Stimulated activated naive CD4-positive, alpha-beta T cell treated with Interleukin-2 at 50 U/mL for 16 hours (primary cell): ENCODE results near the gene PLCH1.

Source experiments
- DNase-seq: peaks from one replicate; lab custom pipeline; 2025; lab: John Stamatoyannopoulos, UW

The PLCH1 gene

DNA sequence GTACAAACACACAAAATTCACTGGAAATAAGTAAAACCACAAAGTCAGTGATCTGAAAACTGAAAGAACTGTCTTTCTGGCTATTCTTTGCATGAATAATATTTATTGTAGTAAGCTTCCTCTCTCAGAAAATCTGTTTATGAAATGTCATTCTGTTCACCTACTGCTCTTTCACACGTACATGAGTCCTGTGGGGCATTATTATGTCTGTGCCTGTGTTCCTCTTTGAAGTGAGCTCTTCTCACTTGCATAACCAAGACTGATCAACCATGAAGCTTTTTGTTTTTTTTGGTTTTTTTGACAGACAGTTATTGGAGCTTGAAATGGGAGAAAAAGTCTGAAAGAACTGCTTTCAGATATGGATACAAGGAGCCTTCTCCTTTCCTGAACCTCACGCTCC, 195.8 kb downstream of the PLCH1 start:
- no peak for DNase-seq

DNA sequence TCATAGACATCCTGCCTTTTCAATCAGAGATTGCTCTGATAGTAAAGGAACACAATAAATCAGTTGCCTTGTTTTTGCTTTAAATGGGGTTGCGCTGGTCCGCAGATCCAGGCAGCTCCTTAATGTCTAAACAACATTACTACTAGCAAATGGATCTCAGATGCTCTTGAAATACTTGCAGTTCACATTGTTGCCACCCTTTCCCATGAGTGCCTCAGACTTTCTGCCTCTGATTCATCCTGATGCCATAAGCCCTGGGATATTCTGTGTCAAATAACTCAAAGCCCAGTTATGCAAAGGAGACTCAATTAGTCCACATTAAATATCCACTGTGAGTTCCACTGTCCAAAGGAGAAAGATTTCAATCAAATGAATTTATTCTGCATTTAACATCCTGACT, 196.7 kb downstream of the PLCH1 start:
- no peak for DNase-seq

DNA sequence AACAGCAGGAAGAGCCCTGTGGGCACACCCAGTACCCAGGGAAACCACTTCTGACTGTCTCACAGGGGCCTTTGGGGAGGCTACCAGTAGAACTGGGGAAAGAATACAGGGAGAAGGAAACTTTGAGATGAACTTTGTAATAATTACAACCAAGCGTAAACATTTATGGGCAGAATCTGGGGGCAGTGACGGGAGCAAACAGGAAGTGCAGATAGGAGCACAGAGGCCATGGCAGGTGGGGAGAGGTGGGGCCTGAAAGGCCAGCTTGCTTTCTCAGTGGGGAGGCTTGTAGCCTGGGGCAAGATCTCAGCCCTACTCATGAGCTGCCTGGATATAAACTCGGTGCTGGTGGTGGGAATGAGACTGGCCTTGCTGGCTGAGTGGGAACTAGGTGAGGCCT, 209.8 kb downstream of the PLCH1 start:
- DNase-seq: no peak

DNA sequence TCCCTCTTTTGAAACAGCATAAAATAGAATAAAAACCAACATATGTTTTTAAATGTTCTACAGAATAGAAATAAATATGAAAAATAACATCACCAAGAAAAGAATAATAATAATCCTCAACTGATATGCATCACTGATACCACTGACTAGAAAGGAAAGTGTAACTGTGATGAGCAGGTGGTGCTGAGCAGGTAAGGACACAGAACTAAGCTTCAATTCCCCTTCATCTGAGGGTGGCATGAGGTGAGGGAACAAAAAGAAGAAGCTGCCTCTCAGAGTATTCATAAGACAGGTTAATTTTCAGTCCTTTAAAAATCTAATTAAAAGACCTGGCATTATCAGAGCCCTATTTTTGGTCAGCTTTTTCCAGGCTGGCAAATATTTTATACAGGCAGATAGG, 216.3 kb downstream of the PLCH1 start:
- no peak for DNase-seq

DNA sequence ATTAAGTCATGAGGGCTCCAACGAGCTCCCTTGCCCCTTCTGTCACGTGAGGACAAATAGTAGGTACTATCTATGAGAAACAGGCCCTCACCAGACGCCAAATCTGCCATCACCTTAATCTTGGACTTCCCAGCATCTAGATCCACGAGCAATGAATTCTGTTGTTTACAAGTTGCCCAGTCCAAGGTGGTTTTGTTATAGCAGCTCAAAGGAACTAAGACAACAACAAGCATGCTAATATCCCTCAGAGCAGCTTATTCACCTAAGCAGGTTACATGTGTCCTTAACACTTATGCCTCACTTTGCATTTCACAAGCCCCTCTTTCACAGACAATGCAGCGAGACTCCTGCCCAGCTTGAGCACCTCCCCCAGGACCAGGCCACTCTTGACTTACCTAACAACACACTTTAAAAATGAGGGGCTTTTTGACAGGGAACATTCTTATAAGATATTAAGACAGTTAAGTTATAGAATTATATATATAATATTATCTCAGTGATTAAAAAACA, 219.5 kb downstream of the PLCH1 start:
- no peak for DNase-seq

DNA sequence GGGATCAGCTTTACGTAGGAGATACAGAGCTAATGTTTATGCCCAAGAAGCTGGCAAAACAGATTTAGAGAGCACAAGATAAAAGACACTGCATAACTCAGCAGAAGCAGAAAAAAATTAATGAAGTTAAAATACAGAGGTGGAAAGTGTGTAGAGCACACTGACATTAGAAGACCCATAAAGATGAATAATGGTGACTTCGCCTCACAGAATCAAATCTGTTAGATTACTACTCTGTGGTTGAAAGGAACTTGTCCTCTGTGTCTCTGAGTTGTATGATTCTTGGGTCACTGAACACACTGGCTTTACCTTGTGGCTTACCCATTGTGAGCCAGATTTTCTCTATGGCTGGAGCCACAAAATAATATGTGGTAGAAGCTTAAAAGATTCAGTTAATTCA, 224.4 kb downstream of the PLCH1 start:
- DNase-seq: no peak

DNA sequence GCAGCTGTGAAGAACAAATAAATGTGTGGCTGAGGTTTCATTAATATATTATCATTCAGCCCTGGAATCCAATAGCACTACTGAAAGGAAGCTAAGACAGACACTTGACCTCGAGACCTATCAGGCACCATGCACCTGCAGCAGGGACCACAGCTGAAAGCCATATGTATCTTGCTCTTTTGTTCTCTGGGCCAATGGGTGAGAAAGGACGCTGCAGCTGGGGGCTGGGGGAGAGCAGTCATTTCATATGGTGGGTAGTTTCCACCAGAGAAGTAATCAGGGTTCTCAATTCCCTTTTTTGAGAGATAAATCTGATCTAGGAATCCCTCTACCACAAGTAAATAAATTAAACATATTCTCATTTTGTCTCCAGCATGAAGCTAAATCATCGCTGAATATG, 225.8 kb downstream of the PLCH1 start:
- no peak for DNase-seq

DNA sequence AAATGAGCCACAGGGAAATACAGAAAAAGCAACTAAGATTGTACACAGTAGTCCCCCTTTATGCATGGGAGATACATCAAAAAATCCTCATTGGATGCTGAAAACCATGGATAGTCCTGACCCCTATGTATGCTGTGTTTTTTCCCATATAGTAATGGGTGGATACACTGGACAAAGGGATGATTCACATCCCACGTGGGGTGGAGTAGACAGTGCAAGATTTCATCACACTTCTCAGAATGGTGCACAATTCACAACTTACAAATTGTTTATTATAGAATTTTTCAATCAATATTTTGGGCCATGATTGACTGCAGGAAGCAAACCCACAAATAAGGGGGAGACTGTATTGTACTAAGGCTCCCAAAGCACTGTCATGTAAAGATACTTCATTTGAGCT, 227.0 kb downstream of the PLCH1 start:
- DNase-seq: no peak

DNA sequence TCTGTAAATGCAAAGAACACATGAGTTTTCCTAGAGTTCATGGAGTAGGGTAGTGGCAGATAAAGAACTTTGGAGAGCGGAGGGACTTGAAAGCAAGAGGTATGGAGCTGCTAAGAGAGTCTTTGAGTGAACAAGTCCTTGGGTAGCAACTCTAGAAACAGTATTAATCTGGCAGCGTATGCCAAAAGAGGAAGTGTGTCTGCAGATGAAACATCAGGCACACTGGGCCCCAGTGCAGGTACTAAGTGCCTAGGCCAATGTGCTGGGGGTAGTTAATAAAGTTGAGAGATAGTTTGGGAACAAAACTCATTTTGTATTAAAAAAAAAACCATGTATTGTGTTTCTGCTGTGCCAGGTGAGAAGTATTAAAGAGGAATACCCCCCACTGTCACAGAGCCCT, 228.4 kb downstream of the PLCH1 start:
- no peak for DNase-seq

DNA sequence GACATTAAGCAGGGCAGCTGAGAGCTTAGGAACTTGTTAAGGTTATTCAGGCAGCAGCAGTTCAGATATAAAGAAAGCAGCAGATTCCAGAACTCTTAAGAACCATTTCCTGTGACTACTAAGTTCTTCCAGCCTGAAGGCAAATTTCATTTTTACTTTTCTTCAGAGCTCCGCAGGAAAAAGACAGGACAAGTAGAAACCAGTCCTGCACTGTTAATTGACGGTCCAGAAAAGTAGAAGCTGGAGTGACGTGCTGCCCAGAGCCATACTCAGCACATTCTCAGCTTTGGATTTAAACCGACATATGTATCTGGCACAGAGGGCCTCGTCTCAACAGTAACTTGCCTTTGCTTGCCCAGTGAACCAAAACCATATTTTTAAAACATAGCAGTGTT, 232.0 kb downstream of the PLCH1 start:
- DNase-seq: no peak

DNA sequence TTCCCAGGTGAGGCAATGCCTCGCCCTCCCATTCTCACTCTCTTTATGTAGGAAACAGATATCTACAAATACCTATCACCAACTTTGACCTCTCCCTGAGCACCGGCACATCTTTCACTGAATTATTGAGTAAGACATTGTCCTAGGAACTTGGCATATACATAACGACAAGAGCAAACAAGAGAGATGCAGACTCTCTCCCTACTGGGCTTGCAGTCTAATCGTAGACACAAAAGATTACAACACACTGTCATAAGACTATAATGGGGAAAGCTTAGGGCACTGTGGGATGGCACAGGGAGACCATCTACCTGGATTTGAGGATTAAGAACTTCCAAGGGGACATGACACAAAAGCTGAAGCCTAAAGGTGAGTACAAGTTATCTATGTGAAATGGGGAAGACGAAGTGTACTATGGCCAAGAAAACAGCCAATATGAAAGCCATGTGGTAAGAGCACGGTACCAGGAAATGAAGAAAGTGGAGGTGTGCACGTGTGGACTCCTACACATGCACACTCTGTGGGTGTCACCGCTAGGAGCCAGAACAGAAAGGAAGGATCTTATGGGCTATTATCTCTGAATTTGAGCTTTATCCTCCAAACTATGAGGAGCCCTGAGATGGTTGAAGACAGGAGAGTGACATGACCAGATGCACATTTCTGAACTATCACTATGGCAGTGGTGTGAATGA, 232.6 kb downstream of the PLCH1 start:
- no peak for DNase-seq

DNA sequence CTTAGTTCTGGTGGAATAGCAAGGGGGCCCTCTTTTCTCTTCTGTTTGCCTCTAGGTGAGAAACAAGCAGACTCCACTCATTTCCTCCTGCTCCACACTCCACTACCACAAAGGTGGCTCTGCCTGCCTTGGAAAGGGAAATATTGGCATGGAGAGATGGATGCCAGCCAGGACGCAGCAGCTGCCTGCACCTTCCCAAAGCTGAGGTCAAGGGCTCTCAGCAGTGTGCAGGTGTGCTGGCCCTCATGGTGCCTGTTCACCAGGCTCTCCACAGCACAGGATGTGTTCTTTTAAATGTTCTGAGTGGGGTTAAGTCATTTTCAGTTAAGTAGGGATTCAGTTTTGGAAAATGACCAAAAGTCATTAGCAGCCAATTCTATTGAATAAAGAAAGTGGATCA, 240.2 kb downstream of the PLCH1 start:
- no peak for DNase-seq

DNA sequence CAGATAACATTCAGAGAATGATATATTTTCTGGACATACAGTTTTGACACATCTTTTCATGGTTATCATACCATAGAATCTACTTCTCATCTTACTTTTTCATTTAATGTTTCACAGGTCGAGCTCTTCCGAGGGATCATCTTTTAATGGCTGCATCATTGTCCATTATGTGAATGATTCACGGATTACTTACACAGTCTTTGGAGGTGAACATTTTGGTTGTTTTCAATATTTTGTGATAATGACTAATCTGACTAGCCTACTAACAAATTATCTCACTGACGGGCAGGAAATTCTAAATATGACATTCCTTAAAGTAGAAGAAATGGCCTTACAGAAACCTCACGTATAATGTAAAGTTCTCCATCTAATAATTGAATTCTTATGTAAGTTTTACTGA, 242.2 kb downstream of the PLCH1 start:
- DNase-seq: no peak

DNA sequence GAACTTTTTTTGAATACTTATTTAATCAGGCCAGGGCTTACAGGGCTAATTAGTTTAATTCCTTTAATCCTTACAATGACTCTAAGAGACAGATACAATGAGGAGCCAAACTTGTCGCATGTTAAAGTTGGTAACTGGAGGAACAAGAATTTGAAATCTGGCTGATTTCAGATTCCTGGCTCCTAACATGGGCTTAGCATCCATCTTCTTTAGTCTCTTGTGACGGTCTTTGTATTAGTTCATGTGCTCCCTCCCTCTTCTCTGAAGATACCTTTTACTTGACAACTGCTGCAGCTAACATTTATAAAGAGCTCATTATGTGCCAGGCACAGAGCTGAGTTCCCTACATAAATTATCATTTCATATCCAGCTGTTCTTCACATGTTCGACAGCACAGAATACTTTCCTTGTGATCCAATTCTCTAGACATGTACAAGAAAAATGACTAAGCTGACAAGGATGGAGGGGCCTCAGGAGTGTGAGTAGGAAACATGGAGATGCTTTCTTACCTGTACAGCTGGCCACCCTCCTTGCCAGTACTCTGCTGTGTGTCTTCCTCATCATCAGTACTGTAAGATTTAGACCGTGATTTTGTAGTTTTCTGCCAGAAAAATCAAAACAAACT, 244.6 kb downstream of the PLCH1 start:
- DNase-seq: no peak

DNA sequence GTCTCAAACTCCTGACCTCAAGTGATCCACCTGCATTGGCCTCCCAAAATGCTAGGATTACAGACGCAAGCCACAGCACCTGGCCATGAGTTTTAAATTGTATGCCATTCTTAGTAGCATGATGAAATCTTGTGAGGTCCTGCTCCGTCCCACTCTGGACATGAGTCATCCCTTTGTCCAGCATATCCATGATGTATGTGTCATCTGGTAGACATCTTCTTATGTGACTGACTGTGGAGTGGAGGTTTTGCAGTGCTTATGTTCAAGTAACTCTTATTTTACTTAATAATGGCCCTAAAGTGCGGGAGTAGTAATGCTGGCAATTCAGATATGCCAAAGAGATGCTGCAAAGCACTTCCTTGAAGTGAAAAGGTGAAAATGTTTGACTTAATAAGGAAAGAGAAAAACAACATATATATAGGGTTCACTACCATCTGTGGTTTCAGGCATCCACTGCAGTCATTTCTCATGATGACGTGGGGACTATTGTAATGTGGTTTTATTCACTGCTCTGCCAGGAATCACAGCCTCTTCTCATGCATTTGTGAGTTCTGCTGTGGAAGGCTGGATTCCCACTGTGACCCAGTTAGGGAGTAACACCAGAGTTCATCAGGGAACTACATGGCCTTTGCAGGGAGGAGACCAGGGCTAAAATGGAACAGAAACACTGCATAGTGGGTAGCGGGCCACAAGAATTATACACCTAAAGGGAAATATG, 246.8 kb downstream of the PLCH1 start:
- DNase-seq: no peak

DNA sequence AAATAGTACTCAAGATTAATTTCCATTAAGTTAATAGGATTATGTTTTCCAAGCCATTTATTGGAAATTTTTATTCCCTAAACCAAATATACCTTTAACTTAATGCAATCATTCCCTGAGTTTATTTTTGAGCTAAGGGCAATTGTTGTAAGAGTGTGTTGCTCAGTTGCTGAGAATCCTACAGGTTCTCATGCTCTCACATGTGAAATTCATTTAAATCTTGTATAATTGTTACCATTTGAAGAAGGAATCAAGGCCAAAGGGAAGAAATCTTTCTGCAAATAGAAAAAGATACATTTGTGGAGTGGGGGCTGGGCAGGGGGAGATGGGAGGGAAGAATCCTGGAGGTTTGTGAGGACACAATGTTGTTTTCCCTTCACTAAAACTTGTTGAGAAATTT, 248.7 kb downstream of the PLCH1 start:
- DNase-seq: no peak

DNA sequence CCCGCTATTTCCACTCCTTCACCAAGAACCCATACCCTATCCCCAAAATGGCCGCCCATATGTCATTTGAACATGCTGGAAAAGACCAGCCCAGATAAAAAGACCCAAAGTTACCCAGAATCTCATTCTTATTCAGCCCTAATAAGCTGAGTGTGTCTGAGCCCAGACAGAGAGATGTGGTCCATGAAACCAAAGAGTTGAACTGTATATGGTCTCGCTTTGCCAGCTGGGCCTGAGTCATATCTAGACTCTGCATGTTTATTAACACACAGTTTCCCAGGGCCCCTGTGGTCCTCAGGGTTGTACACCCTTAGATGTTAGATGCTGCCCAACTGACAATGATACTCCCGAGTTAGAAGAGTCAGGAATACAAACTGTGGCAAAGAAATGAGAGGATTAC, 249.5 kb downstream of the PLCH1 start:
- no peak for DNase-seq

DNA sequence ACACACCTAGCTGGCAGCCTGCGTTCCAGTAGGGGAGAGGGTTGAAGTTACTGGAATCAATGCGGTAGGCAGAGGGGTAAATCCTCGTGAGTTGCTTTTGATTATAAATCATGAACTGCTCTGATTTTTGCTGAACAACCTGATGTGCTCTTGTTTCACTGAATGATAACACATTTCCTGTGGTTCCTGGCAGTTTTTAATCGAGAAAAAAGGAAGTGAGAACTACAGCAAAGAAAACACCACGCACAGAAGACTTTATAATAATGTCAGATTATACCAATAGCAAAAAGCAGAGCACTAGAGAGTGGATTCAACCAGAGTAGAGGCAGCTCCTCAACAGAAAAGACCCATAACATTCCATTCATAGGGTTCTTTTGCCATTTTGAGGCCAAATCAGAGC, 250.5 kb downstream of the PLCH1 start:
- DNase-seq: no peak

DNA sequence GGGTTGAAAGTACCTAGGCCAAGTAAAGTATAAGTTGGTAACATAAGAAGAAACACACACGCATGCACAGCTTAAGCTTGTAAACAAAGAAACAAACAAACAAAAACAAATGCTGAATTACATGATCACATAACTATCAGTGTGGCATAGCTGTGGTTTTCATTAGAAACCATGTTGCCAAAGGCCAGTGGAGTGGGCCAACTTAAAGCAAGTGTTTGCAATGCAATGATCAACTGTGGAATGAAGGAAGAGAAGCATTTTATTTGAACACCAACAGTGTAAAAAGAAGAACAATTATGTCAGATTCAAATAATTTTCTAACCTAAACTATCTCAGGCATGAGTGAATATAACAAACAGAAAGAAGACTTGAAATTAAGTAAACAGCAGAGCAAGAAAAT, 252.0 kb downstream of the PLCH1 start:
- DNase-seq: no peak

DNA sequence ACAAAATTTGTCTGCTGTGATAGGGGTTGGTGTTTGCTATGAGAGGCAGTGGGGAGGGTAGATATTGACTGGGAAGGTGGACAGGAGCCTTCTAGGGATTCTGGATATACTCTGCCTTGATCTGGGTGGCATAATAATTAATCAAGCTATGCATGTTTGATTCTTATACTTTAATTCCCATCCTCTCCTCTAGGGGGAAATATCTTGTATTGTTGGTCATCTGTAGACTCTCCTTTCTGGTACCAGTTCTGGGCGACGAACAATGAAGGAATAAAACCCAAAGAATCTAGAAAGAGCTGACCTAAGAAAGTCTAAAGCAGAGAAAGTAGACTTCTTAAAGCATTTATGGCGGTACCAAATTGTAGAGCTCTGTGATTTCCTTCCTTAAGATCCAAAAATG, 253.2 kb downstream of the PLCH1 start:
- DNase-seq: no peak

DNA sequence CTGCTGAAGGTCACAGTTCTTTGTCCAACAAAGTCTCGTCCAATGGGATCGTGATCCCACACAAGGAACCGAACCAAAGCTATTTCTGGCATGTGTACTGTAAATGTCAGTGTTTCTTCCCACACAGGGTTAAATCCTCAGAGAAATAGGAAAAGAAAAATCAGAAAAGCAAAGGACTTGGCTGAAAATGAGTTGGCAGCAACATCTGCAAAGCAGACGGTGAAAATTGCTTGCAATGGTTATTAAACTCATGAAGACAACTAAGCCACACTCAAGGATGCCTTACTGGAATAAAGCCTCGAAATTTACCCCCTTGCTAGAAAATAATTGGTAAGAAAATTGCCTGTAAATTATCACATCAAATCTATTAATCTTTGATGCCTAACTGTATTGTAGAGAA, 256.2 kb downstream of the PLCH1 start:
- DNase-seq: no peak

DNA sequence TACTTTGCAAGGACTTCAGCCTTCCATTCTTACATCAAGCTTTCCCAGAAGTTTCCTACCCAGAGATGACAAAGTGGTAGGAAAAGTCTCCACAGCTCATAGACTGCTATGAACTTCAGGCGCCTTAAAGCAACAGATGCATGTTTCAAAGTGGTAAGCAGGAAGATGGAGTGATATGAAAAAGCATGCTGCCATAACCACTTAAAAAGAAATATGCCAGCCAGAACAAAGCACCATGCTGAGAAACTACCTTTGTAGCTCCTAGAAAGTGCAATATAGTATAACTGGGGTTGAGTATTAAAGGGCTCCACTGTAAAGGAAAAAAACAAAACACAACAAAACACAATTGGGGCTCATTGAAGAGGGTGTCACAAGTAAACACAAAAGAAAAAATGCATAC, 259.0 kb downstream of the PLCH1 start:
- DNase-seq: no peak

DNA sequence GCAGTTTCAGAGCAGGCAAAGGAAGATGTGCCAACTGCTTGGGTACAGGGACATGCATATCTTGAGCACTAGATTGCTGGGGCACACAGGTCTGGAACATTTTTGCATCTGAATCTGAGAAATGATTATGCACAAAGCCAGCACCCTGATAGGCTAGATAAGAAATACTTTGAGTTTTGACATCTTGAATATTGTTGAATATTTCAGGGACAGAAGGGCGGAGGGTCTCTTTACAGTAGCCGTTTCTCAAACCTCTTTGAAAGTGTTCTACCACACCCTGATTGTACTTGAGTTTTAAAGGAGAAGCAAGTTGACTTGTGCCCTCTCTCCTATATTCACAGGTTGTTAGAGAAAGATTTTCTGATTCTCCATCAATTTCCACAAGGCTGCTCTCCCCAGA, 263.3 kb downstream of the PLCH1 start:
- DNase-seq: no peak
